Trophoblast cell (in vitro differentiated cells and primary cell): ENCODE measurements around the gene IL22RA1.

Source experiments
- DNase-seq, 2 donors: peaks; one replicate each; pipeline ENCODE4 v3.0.0-alpha.2; 2016
- H2AFZ ChIP-seq: 2 replicates; pipeline ENCODE4 v1.6.1; 2013; ENCODE audit warnings: low read length, moderate library complexity, mild to moderate bottlenecking; ENCODE audit not compliant: insufficient read depth, poor library complexity
- H2AK5ac ChIP-seq: 2 replicates; pipeline ENCODE4 v1.6.1; 2013; ENCODE audit warnings: mild to moderate bottlenecking, low read length
- H2BK120ac ChIP-seq: 2 replicates; pipeline ENCODE4 v1.6.1; 2013; ENCODE audit warnings: low read length, mild to moderate bottlenecking, moderate library complexity; ENCODE audit not compliant: insufficient read depth, poor library complexity
- H2BK12ac ChIP-seq: 2 replicates; pipeline ENCODE4 v1.6.1; 2013; ENCODE audit warnings: mild to moderate bottlenecking, low read length, moderate library complexity
- H2BK5ac ChIP-seq: 2 replicates; pipeline ENCODE4 v1.6.1; 2013; ENCODE audit warnings: low read length, low read depth, moderate library complexity, mild to moderate bottlenecking; ENCODE audit not compliant: poor library complexity
- H3K14ac ChIP-seq: 2 replicates; pipeline ENCODE4 v1.6.1; 2013; ENCODE audit warnings: mild to moderate bottlenecking, low read length
- H3K18ac ChIP-seq: 2 replicates; pipeline ENCODE4 v1.6.1; 2013; ENCODE audit warnings: mild to moderate bottlenecking, low read length
- H3K23ac ChIP-seq: 2 replicates; pipeline ENCODE4 v1.6.1; 2013; ENCODE audit warnings: low read length
- H3K27ac ChIP-seq: 2 replicates; pipeline ENCODE4 v1.5.1; 2013; ENCODE audit warnings: low read depth, mild to moderate bottlenecking, inconsistent platforms, low read length, moderate library complexity
- H3K27me3 ChIP-seq: 2 replicates; pipeline ENCODE4 v1.6.1; 2013; ENCODE audit warnings: inconsistent platforms, mild to moderate bottlenecking, low read length, moderate library complexity; ENCODE audit not compliant: insufficient read depth
- H3K36me3 ChIP-seq, 2 experiments: 1 replicate in 1 of 2; 2 replicates in 1 of 2; pipeline ENCODE4 v1.6.1; 2013; ENCODE audit warnings: low read length in 2 of 2, mild to moderate bottlenecking in 2 of 2, moderate library complexity in 1 of 2; ENCODE audit not compliant: insufficient read depth in 2 of 2, control insufficient read depth in 1 of 2
- H3K4ac ChIP-seq: 2 replicates; pipeline ENCODE4 v1.6.1; 2013; ENCODE audit warnings: low read depth, mild to moderate bottlenecking, low read length, moderate library complexity
- H3K4me1 ChIP-seq, 2 experiments: 1 replicate in 1 of 2; 2 replicates in 1 of 2; pipeline ENCODE4 v1.6.1; 2013; ENCODE audit warnings: low read length in 2 of 2, mild to moderate bottlenecking in 2 of 2, moderate library complexity in 1 of 2; ENCODE audit not compliant: insufficient read depth in 2 of 2, control insufficient read depth in 1 of 2
- H3K4me2 ChIP-seq: 2 replicates; pipeline ENCODE4 v1.6.1; 2013; ENCODE audit warnings: inconsistent platforms, mild to moderate bottlenecking, low read length, moderate library complexity
- H3K4me3 ChIP-seq: 2 replicates; pipeline ENCODE4 v1.5.1; 2013; ENCODE audit warnings: mild to moderate bottlenecking, low read depth, low read length, inconsistent platforms
- H3K79me1 ChIP-seq: one replicate; pipeline ENCODE4 v1.6.1; 2013; ENCODE audit warnings: low read length
- H3K79me2 ChIP-seq: 2 replicates; pipeline ENCODE4 v1.6.1; 2013; ENCODE audit warnings: low read length, mild to moderate bottlenecking; ENCODE audit not compliant: control insufficient read depth, insufficient read depth, poor library complexity
- H3K9ac ChIP-seq: 2 replicates; pipeline ENCODE4 v1.6.1; 2013; ENCODE audit warnings: mild to moderate bottlenecking, low read length
- H3K9me3 ChIP-seq: 2 replicates; pipeline ENCODE4 v1.6.1; 2013; ENCODE audit warnings: low read depth, mild to moderate bottlenecking, control low read depth, inconsistent platforms, low read length; ENCODE audit not compliant: insufficient read depth
- H4K12ac ChIP-seq: 2 replicates; pipeline ENCODE4 v1.6.1; 2013; ENCODE audit warnings: low read depth, mild to moderate bottlenecking, low read length, moderate library complexity
- H4K8ac ChIP-seq: 2 replicates; pipeline ENCODE4 v1.6.1; 2013; ENCODE audit warnings: low read depth, mild to moderate bottlenecking, low read length, moderate library complexity
- H4K91ac ChIP-seq: one replicate; pipeline ENCODE4 v1.6.1; 2013; ENCODE audit warnings: low read depth, mild to moderate bottlenecking, low read length, moderate library complexity
- WGBS: extraction: QIAGEN DNeasy Blood & Tissue Kit; methylation state at CpG from one replicate; pipeline ENCODE4 v1.1.7; 2013; ENCODE audit warnings: missing lambda C conversion rate; ENCODE audit not compliant: insufficient read length, insufficient coverage; ENCODE audit errors: extremely low coverage; 5-methylcytosine and 5-hydroxymethylcytosine counted together

IL22RA1 gene

DNA sequence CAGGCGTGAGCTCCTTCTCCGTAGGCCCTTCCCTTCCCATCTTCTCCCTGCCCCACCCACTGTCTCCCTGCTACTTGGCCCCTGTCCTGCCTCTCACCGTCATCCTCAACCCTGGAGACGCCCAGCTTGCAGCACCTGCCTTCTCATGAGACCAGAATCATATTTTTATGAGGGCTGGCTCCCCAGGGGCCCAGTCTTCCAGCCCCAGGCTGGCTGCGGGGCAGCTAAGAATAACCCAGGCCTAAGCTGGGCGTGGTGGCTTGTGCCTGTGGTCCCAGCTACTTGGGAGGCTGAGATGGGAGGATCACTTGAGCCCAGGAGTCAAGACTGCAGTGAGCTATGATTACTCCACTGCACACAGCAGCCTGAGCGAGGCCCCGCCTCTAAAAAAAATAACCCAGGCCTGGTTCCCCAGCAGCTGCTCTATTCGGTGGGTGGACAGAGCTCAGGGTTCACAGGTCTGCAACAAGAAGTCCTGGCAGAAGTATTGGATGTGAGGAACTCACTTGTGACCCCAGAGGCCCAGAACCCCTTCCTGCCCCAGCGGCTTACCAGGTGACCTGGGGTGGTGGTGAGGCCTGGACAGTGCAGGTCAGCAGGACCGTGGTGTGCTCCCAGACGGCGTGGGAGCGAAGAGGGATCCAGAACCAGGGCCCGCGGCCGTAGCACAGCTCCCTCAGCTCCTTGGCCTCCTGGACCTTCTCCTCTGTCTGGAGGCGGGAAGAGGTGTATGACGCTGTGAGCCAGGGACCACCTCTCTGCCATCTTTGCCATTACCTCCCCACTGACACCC is 37.4 kb downstream of the IL22RA1 start:
- peaks cover 3 to 11% of the 10 kb centered on the region in 2 experiments for H3K4me1 ChIP-seq
- H3K27ac ChIP-seq: no peak overlapping the region
- H4K8ac ChIP-seq: no peak overlapping the region
- no peak overlapping the region for H2AFZ ChIP-seq
- no peaks in the 10 kb centered on the region for H3K36me3 ChIP-seq
- H3K18ac ChIP-seq: no peak overlapping the region
- H3K4ac ChIP-seq: no peak overlapping the region
- no peak overlapping the region for H2BK5ac ChIP-seq
- H2AK5ac ChIP-seq: no peak overlapping the region
- peaks cover 2% of the 10 kb centered on the region for H3K79me1 ChIP-seq
- H3K23ac ChIP-seq: no peak overlapping the region
- WGBS: no CpG with 5 or more reads among the region's 19 CpGs
- H2BK120ac ChIP-seq: no peak overlapping the region
- H3K9me3 ChIP-seq: peaks cover 4% of the 10 kb centered on the region
- no peak overlapping the region for H3K4me3 ChIP-seq
- no peaks in the 10 kb centered on the region for H3K79me2 ChIP-seq
- H4K91ac ChIP-seq: no peak overlapping the region
- H3K27me3 ChIP-seq: no peaks in the 10 kb centered on the region
- H3K4me2 ChIP-seq: no peak overlapping the region
- no peak overlapping the region for H3K9ac ChIP-seq
- DNase-seq: no peak
- no peak overlapping the region for H4K12ac ChIP-seq
- H2BK12ac ChIP-seq: no peak overlapping the region
- H3K14ac ChIP-seq: no peak overlapping the region

GRCh38 chr1:24104854-24105253 is 38.1 kb downstream of the IL22RA1 start:
- Histone ChIP-seq H3K4me2 (no peak overlapping the region), H3K27me3 (no peaks in the 10 kb centered on the region), H3K4me3 (no peak overlapping the region), H3K79me2 (no peaks in the 10 kb centered on the region), H4K12ac (no peak overlapping the region), H3K18ac (no peak overlapping the region), H2BK12ac (no peak overlapping the region), H2AFZ (no peak overlapping the region), H4K91ac (no peak overlapping the region), H2BK120ac (no peak overlapping the region), H2BK5ac (no peak overlapping the region), H3K14ac (no peak overlapping the region), H2AK5ac (no peak overlapping the region), H3K27ac (no peak overlapping the region), H3K79me1 (peaks cover 2% of the 10 kb centered on the region), H3K4me1 (peaks cover 3 to 11% of the 10 kb centered on the region in 2 experiments), H4K8ac (no peak overlapping the region), H3K9ac (no peak overlapping the region), H3K36me3 (no peaks in the 10 kb centered on the region), H3K23ac (no peak overlapping the region), H3K4ac (no peak overlapping the region), H3K9me3 (no peaks in the 10 kb centered on the region)
- no CpG with 5 or more reads among the region's 7 CpGs for WGBS
- no peak for DNase-seq

DNA sequence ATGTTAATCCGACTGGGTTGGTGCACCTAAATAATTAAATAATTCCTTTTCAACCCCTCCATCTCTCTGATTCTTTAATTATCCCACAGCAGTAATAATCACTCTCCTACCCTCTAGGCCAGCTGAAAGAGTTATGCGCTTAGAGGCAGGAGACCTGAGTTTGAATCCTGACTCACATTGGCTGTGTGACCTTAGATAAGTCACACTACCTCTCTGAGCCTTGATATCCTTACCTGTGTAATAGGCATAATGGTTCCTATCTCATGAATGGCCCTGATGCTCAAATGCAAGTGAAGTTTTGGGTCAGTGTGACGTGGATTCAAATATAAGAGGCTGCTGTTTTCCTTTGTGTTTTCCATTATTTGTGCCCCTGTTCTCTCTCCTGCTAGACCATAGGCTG is 39.1 kb downstream of the IL22RA1 start:
- H2BK12ac ChIP-seq: no peak overlapping the region
- H3K18ac ChIP-seq: no peak overlapping the region
- H3K4me2 ChIP-seq: no peak overlapping the region
- H2BK5ac ChIP-seq: no peak overlapping the region
- H2AFZ ChIP-seq: no peak overlapping the region
- no peaks in the 10 kb centered on the region for H3K9me3 ChIP-seq
- no peak overlapping the region for H3K4me3 ChIP-seq
- no peak overlapping the region for H3K4ac ChIP-seq
- H2BK120ac ChIP-seq: no peak overlapping the region
- no peak overlapping the region for H3K27ac ChIP-seq
- peaks cover 2% of the 10 kb centered on the region for H3K79me1 ChIP-seq
- no peak overlapping the region for H4K8ac ChIP-seq
- no CpG with 5 or more reads among the region's 3 CpGs for WGBS
- H3K79me2 ChIP-seq: no peaks in the 10 kb centered on the region
- no peaks in the 10 kb centered on the region for H3K27me3 ChIP-seq
- no peak overlapping the region for H4K91ac ChIP-seq
- peaks cover 3 to 11% of the 10 kb centered on the region in 2 experiments for H3K4me1 ChIP-seq
- H2AK5ac ChIP-seq: no peak overlapping the region
- no peak overlapping the region for H3K23ac ChIP-seq
- no peak for DNase-seq
- H4K12ac ChIP-seq: no peak overlapping the region
- no peak overlapping the region for H3K14ac ChIP-seq
- H3K36me3 ChIP-seq: no peaks in the 10 kb centered on the region
- H3K9ac ChIP-seq: no peak overlapping the region

GRCh38 chr1:24103408-24103807 is 39.5 kb downstream of the IL22RA1 start:
- Histone ChIP-seq H2BK5ac (no peak overlapping the region), H3K4ac (no peak overlapping the region), H2AFZ (no peak overlapping the region), H3K9ac (no peak overlapping the region), H3K4me2 (no peak overlapping the region), H3K4me1 (peaks cover 3 to 8% of the 10 kb centered on the region in 2 experiments), H3K4me3 (no peak overlapping the region), H4K12ac (no peak overlapping the region), H3K9me3 (no peaks in the 10 kb centered on the region), H3K18ac (no peak overlapping the region), H3K23ac (no peak overlapping the region), H3K79me1 (peaks cover 2% of the 10 kb centered on the region), H3K79me2 (no peaks in the 10 kb centered on the region), H2BK120ac (no peak overlapping the region), H3K27ac (no peak overlapping the region), H2AK5ac (no peak overlapping the region), H3K27me3 (no peaks in the 10 kb centered on the region), H2BK12ac (no peak overlapping the region), H3K36me3 (no peaks in the 10 kb centered on the region), H4K8ac (no peak overlapping the region), H4K91ac (no peak overlapping the region), H3K14ac (no peak overlapping the region)
- no CpG with 5 or more reads among the region's 3 CpGs for WGBS
- no peak for DNase-seq
